NCI-H510A treated with DMSO at 0.1 percent for 48 hours (cell line): Measurements from ENCODE around the gene AKR7A2.

Source experiments
- DNase-seq: peaks from one replicate; lab custom pipeline; 2025; lab: John Stamatoyannopoulos, UW

AKR7A2 gene

DNA sequence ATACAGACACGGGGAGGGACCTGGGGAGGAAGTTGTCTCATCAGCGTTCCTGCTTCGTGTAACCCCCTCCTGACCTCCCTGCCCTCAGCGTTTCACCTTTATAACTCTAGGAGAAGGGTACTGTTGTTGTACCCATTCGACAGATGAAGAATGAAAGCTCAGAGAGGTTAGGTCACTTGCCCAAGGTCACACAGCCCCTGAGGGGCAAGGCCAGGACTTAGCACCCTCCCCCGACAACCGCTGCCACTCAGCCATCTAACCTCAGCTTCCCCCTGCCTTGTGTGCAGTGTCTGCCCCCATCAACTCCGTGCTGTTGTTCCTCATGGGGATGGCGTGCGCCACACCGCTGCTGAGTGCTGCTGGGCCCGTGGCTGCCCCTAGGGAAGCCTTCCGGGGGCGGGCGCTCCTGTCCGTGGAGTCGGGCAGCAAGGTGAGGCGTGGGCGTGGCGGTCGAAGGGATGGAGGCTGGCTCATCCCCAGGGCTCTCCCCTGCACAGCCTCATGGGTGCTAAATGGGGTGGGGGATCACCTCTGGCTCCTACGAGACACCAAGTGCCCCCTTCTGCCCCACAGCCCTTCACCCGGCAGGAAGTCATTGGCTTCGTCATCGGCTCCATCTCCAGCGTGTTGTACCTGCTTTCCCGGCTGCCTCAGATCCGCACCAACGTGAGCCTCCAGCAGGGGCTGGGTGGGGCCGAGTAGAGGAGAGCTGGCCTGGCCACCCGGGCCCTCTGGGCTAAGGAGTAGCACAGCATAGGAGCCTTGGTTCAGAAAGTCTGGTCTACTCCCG lies 14.2 kb upstream of the AKR7A2 start:
- DNase-seq, result no peak

DNA sequence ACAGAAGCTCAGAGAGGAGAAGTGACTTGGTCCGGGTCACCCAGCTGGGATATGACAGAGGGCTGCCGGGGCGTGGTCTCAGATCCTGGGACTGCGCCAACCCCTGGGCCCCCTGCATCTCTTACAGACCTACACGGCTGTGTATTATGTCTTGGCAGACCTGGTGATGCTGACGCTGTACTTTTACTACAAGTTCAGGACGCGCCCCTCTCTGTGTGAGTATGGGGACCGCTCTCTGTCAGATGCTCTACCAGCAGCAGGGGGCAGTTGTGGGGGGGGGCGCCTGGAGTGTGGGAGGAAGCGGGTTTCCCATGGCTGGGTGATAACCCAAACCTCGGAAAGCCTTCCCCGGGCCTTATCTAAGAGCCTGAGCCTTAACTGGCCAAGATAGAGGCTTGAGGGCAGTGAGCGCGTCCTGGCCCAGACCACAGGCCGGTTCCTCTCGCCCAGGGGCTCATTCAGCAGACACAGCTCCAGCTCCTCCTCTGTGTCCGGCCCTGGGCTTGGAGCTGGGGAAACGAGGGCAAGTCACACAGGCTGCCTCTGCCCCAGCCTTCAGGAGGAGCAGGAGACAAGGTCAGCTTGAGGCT lies 13.5 kb upstream of the AKR7A2 start:
- DNase-seq, result no peak

DNA sequence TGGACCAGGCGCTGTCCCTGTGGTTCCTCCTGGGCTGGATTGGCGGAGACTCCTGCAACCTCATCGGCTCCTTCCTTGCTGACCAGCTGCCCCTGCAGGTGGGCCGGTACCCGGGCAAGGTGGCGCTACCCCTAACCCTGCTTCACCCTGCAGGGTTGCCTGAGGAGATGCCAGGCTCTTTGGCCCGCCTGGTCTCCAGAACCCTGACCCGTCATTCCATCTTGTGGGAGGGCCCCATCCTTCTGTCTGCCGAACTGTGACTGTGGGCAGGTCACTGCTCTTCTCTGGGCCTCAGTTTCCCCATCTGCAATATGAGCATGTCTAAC lies 12.7 kb upstream of the AKR7A2 start:
- no peak for DNase-seq

DNA sequence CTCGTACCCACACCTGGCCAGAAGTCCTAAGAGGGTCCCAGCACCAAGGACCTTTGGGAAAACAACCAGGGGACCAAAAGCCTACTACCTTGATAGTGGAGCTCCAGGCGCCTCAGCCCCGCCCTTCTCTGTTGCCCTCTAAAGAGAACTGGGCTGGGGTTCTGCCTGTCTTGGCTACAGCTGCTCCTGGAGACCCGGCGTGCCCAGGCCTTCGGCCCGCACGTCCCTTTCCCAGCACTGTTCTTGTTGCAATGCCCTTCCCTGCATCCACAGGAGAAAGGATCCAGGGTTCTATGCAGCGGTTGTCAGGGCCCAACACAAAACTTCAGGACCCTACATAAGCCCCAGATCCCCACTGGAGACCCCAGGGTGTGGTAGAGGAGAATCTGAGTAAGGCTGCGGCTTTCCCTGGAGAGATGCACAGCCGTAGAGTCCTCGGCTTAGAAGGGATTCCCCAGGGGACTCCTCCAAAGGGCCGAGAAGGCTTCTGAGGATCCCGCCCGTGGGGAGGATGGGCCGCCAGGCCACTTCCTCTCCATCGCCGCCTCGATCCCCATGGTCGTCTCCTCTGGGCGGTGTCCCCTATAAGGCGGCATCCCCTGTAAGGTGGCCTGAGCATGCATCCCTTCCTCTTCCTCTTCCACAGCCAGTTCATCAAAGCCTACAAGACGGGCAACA lies 12.2 kb upstream of the AKR7A2 start:
- DNase-seq, result no peak

DNA sequence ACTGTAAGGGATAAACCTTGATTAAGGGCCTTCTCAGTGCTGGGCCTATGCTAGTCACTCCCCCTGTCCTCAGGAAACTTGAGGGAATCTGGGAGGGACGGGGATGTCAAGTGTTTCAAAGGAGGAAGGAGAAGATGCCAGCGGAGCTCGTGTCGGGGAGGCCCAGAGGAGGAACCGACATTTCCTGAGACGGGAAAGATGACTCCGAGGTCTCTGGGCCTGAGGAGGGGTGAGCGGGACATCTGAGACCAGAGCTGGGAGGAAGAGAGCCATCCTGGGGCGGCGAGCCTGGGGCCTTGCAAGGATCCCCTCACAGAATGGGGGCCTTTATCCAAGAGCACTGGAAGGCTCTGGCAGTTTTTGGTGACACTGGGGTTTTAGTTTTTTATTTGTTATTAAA lies 10.5 kb upstream of the AKR7A2 start:
- no peak for DNase-seq

DNA sequence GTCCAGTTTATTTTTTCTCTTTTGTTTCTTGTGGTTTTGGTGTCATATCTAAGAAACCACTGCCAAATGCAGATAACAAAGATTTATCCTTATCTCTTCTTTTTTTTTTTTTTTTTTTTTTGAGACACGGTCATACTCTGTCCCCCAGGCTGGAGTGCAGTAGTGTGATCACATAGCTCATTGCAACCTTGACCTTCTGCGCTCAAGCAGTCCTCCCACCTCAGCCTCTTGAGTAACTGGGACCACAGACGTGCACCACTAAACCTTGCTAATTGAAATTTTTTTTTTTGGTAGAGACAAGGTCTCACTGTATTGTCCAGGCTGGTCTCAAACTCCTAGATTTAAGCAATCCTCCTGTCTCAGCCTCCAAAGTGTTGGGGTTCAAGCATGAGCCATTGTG lies 9.1 kb upstream of the AKR7A2 start:
- DNase-seq, result no peak

DNA sequence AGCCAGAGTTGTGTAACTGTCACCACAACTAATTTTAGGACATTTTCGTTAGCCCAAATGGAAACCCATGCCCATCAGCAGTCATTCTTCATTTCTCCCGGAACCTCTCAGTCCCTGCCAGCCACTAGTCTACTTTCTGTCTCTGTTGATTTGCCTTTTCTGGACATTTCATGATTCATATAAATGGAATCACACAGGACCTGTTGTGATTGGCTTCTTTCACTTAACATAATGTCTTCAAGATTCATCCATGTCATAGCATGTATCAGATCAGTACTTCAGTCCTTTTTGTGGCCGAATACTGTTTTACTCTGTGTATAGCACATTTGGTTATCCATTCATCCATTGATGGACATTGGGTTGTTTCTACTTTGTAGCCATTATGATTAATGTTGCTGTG lies 7.3 kb upstream of the AKR7A2 start:
- DNase-seq, result no peak

DNA sequence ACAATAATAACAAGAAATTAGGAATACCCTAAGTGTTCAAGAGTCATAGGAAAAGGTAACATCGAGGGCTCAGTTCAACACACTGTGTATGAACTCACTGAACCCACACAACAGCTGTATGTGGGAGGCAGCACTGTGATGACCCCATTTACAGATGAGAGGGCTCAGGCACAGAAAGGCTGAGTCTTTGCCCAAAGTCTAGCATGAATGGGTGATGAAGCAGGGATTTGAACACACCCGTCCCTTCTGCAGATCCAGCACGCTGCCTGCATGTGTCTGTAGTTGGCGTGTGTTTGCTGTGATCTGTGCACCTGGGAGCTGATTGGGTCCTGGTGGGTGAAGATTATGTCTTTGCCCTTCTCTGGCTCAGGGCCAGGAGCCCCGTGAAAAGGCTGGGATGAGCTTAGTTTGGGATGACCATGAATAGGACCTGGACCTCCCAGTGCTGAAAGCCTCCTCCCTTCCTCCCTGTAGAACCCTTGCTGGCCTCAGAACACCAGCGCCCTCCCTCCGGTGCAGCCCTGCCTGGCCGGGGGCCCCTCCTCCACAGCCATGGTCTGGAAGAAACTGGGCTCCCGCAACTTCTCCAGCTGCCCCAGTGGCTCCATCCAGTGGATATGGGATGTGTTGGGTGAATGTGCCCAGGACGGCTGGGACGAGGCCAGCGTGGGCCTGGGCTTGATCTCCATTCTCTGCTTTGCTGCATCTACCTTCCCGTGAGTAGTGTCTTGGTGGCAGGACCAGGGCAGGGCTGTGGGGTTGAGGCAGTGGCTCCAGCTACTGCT lies 5.4 kb upstream of the AKR7A2 start:
- DNase-seq, result no peak

DNA sequence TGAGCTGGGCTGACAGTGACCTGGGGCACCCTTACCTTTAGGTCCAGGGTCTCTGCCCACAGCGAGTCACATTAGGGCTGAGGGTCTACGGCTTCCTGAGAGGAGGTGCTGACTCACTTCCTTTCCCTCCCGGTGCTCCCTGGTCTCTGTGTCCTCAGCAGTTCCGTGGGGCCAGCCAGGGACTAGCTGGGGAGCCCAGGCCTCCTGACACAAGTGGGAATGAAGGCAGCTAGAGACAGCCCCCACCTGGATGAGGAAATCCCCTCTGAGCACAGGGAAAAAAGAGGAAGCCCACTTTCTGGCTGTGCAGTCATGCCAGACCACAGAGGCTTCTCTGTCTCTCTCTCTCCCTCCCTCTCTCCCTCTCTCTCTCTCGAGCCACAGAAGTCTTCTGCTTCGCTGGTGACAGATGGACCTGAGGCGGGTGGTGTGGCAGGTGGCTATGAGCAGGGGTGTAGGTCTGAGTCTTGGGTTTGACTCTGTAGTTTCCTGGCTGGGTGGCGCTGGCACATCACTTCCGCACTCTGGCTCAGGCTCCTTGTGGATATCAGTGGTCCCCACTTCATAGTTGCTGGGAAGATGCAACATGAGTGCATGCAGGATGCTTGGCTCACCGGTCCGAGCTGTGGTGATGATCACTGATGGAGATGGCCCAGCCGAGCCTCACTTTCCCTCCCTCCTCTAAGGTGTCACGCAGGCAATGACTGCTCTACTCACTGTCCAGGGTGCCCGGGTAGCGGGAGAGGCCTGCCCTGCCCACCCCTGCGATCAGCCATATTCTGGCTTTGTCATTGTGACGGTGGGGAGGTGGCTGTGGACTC lies 3.6 kb upstream of the AKR7A2 start:
- no peak for DNase-seq

DNA sequence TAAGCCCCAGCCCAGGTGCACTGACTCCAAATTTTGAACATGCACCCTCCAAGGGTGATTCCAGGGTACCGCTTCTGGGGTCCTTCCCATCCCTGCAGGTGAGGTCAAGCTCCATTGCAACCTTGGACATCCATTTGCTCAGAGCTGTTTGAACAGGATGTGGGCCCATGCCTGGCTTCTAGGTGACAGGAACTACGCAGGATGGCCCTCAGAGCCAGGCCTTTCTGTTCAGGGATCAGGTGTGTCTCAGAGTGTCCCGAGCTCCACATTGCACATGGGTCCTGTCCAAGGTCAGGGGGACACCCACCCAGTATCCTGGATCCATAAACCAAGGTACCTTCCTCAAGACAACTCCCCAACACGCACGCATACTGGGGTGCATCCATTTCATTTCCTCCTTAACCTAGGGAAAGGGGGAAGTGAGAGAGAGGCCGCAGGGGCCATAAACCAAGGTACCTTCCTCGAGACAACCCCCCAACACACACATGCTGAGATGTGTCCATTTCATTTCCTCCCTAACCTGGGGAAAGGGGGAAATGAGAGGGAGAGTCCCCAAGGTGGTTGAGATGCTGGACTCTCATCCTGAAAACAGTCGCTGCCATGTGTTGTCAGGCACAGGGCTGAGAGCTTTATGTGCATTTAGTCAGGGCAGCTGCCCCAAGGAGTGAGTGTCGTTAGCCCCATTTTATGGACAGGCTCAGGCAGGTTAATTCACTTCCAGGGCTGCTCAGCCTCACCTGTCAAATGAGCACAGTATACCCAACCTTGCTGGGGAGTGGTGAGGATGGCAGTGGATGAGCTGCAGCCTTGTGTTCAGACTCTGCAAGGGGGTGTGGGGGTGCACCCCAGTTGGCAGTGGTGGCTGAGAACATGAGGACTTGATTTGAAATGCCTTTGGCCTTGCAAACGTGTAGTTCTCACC lies 2.3 kb upstream of the AKR7A2 start:
- no peak for DNase-seq

DNA sequence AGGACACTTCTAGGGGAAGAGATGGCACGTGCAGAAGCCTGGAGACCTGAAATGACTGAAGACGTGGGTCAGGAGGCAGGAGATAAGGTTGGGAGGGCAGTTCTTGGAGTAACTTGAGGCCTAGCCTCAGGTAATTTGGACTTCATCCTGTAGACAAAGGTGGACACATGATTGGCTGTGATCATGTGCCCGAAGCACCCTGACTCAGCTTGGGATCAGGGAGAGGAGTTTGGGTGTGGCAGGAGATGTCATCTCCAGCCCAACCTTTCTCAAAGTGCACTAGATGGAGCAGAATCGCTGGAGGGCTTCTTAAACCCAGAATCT lies 1.7 kb upstream of the AKR7A2 start:
- no peak for DNase-seq

DNA sequence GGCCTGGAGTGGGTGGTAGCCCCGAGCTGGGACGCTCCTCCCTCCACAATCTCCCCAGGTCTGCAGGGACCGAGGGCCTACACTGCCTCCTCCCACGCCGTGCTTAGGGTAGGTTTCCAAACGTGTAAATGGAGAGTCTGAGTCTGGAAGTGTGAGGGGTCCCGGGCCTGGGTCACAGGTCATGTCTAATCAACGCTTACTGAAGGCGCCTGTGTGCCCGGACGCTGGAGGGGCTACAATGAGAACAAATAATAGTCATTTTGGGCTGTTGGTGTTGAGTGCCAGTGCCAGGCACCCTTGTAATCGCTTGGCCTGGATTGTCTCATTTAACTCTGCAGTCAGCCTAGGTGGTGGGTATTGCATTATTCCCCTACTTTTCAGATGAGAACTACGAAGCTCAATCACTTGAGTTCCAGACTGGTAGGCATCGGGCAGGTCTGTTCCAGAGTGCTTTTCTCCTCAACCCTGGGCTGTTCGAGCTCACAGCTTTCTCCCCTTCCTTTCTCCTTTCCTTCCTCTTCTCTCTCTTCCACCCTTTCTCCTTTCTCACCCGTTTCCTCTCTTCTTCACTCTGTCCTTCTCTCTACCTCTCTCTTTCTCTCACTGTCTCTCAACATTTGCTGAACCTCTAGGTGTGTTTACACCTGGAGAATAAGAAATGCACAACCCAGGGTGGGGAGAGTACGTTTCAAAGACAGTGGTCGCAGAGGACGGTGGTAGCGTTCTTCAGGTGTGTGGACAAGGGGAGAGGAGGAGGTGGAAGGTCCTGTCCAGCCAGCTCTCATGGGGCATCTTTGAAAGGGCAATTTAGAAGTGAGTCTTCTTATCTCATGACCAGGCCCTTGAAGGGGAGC lies 1.1 kb upstream of the AKR7A2 start:
- DNase-seq, result no peak

DNA sequence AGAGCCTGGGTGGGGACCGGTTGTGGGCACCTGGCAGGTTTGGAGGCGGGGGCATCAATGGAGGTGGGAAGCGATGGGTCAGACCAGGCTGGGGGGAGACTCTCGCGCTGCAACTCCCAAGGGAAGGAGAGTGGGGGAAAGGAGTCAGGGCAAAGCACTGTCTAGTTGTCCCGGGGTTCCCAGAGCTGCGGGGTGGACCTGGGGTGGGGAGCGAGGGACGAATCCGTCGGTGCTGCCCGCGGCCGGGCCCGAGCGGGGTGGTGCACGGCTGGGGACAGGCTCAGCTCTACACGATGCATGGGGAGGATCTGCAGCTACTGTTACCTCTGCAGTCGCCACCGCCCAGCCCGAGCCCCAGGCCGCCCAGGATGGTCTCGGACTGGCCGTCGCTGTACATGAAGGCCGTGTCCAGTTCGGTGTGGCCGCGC lies 427 bp downstream of the AKR7A2 start:
- DNase-seq, result no peak

DNA sequence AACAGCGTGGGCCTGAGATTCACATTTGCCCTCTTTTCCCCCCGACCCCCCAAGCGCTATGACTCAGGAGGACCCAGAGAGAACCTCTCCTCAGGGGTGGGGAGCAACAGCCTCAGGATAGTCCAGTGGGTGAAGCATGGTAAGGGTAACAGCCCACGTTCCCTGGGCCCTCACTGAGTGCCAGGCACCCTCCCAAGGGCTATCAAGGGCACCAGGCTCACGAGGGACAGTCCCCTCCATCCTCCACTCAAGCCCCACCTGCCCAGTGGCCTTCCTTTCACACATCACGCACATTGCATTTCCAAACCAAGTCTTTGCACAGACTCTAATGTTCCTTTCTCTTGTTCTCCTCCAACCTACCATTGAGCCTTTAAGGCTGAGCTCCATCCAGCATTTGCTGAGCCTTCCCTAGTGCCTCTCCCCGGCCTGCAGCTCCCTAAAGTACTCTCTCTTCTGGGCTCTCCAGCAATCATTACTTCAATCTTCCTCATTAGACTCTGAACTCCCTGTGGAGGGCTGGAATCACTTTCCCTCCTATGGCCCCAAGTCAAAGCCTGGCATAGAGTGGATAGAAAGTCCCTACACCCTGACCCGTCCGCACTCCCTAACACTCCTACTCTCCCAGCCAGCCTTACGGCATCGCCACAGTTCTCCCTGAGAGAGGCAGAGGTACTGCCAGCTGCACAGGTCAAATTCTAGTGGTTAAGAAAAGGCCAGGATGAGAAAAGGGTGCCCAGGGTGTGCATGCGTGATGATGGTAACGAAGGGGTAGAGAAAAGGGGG lies 1.0 kb downstream of the AKR7A2 start:
- no peak for DNase-seq

DNA sequence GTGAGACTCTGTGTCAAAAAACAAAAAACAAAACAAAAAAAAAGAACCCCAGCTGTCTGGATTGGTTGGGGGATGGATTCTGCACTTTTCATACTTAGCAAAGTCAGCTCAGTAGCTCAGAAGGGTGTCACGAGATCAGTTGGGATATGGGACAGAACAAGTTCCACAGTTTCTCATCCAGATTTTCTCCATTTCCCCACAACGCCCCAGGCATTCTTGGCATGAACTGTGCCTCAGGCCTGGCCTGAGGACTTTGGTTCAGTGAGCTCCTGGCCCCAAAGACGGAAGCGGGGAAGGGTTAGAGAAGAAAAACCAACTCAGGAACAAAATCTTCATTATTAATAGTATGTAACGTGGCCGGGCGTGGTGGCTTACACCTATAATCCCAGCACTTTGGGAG lies 1.9 kb downstream of the AKR7A2 start:
- no peak for DNase-seq

DNA sequence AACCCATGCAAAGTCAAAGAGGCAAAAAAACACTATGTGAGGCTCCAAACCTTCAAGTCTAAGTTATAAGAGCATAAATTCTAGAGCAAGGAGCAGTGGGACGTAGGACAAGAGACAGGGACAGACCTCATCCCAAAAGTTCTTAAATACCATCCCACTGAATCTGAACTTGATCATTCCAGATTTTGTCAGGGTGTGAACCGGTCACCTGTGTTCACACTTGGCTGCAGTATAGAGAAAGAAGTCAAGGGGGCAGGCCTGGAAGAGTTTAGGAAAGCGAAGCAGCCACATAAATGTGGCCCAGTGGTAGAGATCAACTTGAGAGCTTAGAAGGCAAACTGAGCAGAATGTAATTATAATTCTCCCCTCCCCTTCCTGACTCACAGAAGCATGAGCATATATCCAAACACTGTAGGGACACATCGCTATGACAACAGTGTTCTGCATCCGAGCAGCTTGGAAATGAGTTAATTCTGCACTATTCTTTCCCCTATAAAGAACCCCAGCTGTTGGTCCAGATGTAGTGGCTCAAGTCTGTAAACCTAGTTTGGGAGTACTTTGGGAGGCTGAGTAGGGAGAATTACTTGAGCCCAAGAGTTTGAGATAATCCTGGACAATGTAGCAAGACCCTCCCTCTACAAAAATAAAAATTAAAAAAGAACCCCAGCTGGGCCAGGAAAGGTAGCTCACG lies 2.7 kb downstream of the AKR7A2 start:
- DNase-seq, result no peak

DNA sequence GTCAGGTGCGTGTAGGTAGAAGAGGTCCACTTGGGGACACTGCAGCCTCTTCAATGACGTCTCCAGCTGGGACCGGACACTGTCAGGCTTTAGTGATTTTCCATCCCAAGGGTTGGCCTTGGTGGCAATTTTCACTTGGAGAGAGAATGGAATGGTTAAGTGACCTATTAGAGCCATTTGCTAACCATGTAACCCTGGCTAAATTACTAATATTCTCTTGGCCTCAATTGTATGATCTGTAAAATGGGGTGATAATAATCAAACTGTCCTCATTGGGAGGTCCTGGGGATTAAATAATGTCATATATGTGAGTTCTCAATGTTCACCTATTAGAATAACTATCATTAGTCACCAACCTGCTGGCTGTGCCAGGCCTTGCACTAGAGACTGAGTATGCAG lies 3.4 kb downstream of the AKR7A2 start:
- no peak for DNase-seq

DNA sequence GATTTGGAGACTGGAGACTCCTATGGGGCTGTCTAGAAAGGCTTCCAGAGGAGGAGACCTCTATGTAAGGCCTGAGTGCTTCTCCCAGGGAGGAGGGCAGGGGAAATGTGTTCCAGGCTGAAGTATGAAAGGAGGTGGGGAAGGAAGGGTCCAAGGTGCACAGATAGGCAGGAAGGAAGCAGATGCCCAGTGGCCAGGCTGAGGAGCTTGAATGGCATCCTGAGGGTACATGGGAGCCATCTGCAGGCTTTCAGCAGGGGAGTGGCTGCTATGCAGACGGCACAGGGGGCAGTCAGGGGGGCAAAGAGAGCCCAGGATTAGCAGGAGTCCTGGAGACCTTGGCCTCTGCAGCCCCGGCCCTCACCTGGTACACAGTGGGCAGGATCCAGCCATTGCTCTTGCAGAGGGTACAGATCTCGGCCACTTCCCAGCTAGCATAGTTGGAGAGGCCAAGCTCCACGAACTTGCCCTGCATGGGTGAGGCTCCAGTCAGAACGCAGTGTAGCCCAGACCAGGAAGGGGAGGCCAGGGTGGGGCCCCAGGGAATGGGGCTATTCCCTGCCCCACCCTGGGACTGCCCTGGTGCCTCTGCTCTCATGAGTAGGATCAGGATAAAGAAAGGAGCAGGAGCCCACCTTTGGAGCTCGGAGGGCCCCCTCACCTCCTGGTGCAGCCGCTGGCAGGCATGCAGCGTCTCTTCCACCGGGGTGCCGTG lies 4.0 kb downstream of the AKR7A2 start:
- no peak for DNase-seq
